ENCODE data around the gene SCARF2. TPM values are rescaled to one million over a fixed set of nuclear protein-coding genes. Genes with fewer than 3 reads are reported as not detected.

The SCARF2 gene
- total RNA-seq = 0.43 and 1.7 TPM in 2 replicates

GRCh38 chr22:20437613-20438426 lies at the start of gene SCARF2:
SCARF2 (minus strand) TSS chr22:20437825; CDS start chr22:20437754, 71 bp downstream.

GRCh38 chr22:20393705-20394476 lies 43.7 kb downstream of the SCARF2 start, which contains the start of gene ZNF74:
ZNF74 (plus strand) TSS chr22:20394151; CDS start chr22:20394629, 478 bp downstream.

Other genes with a start within 250 kb of the SCARF2 start
- gene RTN4R, start 169.5 kb downstream of the SCARF2 start, total RNA-seq = 4.9 and 6.5 TPM in 2 replicates
- gene DGCR6L, start 117.8 kb downstream of the SCARF2 start, total RNA-seq = 45.4 and 46.0 TPM in 2 replicates
- 19.6 and 20.5 TPM in 2 replicates for gene ZNF74, start 43.7 kb downstream of the SCARF2 start, total RNA-seq
- 17.5 and 23.1 TPM in 2 replicates for gene KLHL22, start 58.0 kb upstream of the SCARF2 start, total RNA-seq
- 29.8 and 35.9 TPM in 2 replicates for gene MED15, start 69.8 kb upstream of the SCARF2 start, total RNA-seq

Measured in tracheal epithelial cell (primary cell).